Cardiac fibroblast (primary cell): ENCODE data around the gene PTPRU.

Experiments
- DNase-seq, 2 donors: peaks; one replicate each; pipeline versions ENCODE4 v3.0.0 to v3.0.0-alpha.2; 2010; ENCODE audit warnings: low read depth in 2 of 2
- H3K4me3 ChIP-seq, 2 donors: replicated peaks in 1 of 2; 1 replicate in 1 of 2; 2 replicates in 1 of 2; pipeline ENCODE4 v1.5.1; 2011; ENCODE audit warnings: low read depth in 2 of 2, low read length in 2 of 2, mild to moderate bottlenecking in 2 of 2, moderate library complexity in 1 of 2
- TF ChIP-seq, protein P1 (sequence below): IDR thresholded peaks from one replicate; pipeline ENCODE4 v1.5.1; 2011; ENCODE audit warnings: low read depth, mild to moderate bottlenecking, low read length, inconsistent platforms

The PTPRU gene

GRCh38 chr1:29304025-29304684 is 67.8 kb downstream of the PTPRU start:
- no peak overlapping the region for H3K4me3 ChIP-seq
- TF ChIP-seq, protein P1, sequence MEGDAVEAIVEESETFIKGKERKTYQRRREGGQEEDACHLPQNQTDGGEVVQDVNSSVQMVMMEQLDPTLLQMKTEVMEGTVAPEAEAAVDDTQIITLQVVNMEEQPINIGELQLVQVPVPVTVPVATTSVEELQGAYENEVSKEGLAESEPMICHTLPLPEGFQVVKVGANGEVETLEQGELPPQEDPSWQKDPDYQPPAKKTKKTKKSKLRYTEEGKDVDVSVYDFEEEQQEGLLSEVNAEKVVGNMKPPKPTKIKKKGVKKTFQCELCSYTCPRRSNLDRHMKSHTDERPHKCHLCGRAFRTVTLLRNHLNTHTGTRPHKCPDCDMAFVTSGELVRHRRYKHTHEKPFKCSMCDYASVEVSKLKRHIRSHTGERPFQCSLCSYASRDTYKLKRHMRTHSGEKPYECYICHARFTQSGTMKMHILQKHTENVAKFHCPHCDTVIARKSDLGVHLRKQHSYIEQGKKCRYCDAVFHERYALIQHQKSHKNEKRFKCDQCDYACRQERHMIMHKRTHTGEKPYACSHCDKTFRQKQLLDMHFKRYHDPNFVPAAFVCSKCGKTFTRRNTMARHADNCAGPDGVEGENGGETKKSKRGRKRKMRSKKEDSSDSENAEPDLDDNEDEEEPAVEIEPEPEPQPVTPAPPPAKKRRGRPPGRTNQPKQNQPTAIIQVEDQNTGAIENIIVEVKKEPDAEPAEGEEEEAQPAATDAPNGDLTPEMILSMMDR: no peak
- no peak for DNase-seq

GRCh38 chr1:29305943-29306342 is 69.6 kb downstream of the PTPRU start:
- DNase-seq: peak in 1 of 2 donors; percentile 19
- TF ChIP-seq, protein P1: no peak
- H3K4me3 ChIP-seq: no peak overlapping the region

- TF ChIP-seq, protein P1: no peak
- H3K4me3 ChIP-seq: no peak overlapping the region
- no peak for DNase-seq
Measured at GRCh38 chr1:29306471-29307140, 70.3 kb downstream of the PTPRU start.

GRCh38 chr1:29309075-29309474 is 72.8 kb downstream of the PTPRU start:
- no peak for DNase-seq
- H3K4me3 ChIP-seq: no peak overlapping the region
- TF ChIP-seq, protein P1: no peak

DNA sequence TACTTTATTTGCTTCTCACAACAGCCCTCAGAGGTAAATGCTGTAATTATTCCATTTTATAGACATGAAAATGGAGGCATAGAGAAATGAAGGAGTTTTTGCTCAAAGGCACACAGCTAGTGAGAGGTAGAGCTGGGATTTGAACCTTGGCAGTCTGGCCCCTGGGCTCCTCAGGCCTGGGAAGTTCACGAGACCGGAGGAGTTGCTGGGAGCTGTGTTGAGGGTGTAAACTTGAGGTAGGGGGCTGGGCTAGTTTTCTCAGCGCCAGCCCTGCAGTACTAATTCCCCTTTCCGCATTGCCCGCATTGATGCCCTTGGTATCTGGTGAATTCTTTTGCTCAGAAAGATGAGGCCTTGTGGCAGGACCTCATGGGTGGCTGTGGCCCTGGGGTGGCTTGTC is 73.3 kb downstream of the PTPRU start:
- TF ChIP-seq, protein P1: no peak
- H3K4me3 ChIP-seq: no peak overlapping the region

GRCh38 chr1:29310616-29311180 is 74.4 kb downstream of the PTPRU start:
- H3K4me3 ChIP-seq: no peak overlapping the region
- TF ChIP-seq, protein P1: no peak
- no peak for DNase-seq

More for the DNA sequence above, 73.3 kb downstream of the PTPRU start:
- DNase-seq: no peak
